Measurements from ENCODE around the gene KCNQ1. TPM values are rescaled to one million over a fixed set of nuclear protein-coding genes. Genes with fewer than 3 reads are reported as not detected.

Gene KCNQ1
- total and polyA plus RNA-seq, 2 of the 13 experiments (the other 11 are each of a cell fraction or from before 2014, with no cell fraction given): 0.02 to 0.08 TPM

GRCh38 chr11:2409611-2410468, 35.0 kb upstream of the KCNQ1 start (continued):
- peak; percentile 93 for TF ChIP-seq PAXIP1 (CRISPR knock-in tag; conservative IDR thresholded peaks at IDR 0.05)
- no peak for TF ChIP-seq GATAD1 (CRISPR knock-in tag; IDR thresholded peaks at IDR 0.05)
- no peak for TF ChIP-seq BRF2 (CRISPR knock-in tag; IDR thresholded peaks at IDR 0.05)
- no peak for TF ChIP-seq ZNF253 (CRISPR knock-in tag; IDR thresholded peaks at IDR 0.05; ENCODE audit: borderline replicate concordance)
- TF ChIP-seq THYN1 (CRISPR knock-in tag; IDR thresholded peaks at IDR 0.05; ENCODE audit: borderline replicate concordance, low read depth): no peak
- no peak for TF ChIP-seq FOXM1 (CRISPR knock-in tag; IDR thresholded peaks at IDR 0.05)
- TF ChIP-seq HNRNPUL1 (IDR thresholded peaks at IDR 0.05; ENCODE audit: low read depth, low read length): no peak
- TF ChIP-seq PLSCR1 (CRISPR knock-in tag; IDR thresholded peaks at IDR 0.05; ENCODE audit: borderline replicate concordance): no peak
- no peak for TF ChIP-seq HNRNPH1 (optimal IDR thresholded peaks at IDR 0.05; ENCODE audit: low read depth, low read length)
- TF ChIP-seq RNF2 (conservative IDR thresholded peaks at IDR 0.05; ENCODE audit: low read depth): no peak
- TF ChIP-seq TEAD2 (CRISPR knock-in tag; IDR thresholded peaks at IDR 0.05): no peak
- no peak for TF ChIP-seq KDM1A (CRISPR knock-in tag; IDR thresholded peaks at IDR 0.05)
- no peak for TF ChIP-seq HMGXB3 (CRISPR knock-in tag; IDR thresholded peaks at IDR 0.05; ENCODE audit: borderline replicate concordance)
- TF ChIP-seq DPF2 (CRISPR knock-in tag; IDR thresholded peaks at IDR 0.05; ENCODE audit: borderline replicate concordance, low read depth): no peak
- TF ChIP-seq RAD21 (CRISPR knock-in tag; IDR thresholded peaks at IDR 0.05): no peak
- TF ChIP-seq SRY (CRISPR knock-in tag; IDR thresholded peaks at IDR 0.05): no peak
- no peak for TF ChIP-seq SMARCE1 (IDR thresholded peaks at IDR 0.05; ENCODE audit: borderline replicate concordance)
- no peak for TF ChIP-seq PAX8 (CRISPR knock-in tag; IDR thresholded peaks at IDR 0.05; ENCODE audit: borderline replicate concordance)
- 0 out of 2 replicates have a peak, but pooled peaks have one; percentile 28 for TF ChIP-seq ZNF703 (CRISPR knock-in tag; IDR thresholded peaks at IDR 0.05; ENCODE audit: borderline replicate concordance)
- TF ChIP-seq ZBTB7B (CRISPR knock-in tag; IDR thresholded peaks at IDR 0.05): peak; percentile 89

All from HepG2 (cell line).